Fibroblast of lung (primary cell): ENCODE measurements around the gene LONP1.

ENCODE experiments used
- EZH2 ChIP-seq: IDR thresholded peaks from 2 replicates; pipeline ENCODE4 v1.5.1; 2012; ENCODE audit warnings: low read length, control low read depth, mild to moderate bottlenecking; ENCODE audit errors: missing control alignments
- TF ChIP-seq, protein P1 (sequence below), 2 donors: IDR thresholded peaks in 1 of 2; conservative IDR thresholded peaks in 1 of 2; 1 replicate in 1 of 2; 2 replicates in 1 of 2; pipeline ENCODE4 v1.5.1; 2011 to 2012; ENCODE audit warnings: low read length in 2 of 2, control low read depth in 1 of 2, inconsistent platforms in 1 of 2, low read depth in 1 of 2, mild to moderate bottlenecking in 1 of 2

GRCh38 chr19:5749505-5749904 is 29.6 kb upstream of the LONP1 start:
- TF ChIP-seq EZH2: no peak
- TF ChIP-seq, protein P1, sequence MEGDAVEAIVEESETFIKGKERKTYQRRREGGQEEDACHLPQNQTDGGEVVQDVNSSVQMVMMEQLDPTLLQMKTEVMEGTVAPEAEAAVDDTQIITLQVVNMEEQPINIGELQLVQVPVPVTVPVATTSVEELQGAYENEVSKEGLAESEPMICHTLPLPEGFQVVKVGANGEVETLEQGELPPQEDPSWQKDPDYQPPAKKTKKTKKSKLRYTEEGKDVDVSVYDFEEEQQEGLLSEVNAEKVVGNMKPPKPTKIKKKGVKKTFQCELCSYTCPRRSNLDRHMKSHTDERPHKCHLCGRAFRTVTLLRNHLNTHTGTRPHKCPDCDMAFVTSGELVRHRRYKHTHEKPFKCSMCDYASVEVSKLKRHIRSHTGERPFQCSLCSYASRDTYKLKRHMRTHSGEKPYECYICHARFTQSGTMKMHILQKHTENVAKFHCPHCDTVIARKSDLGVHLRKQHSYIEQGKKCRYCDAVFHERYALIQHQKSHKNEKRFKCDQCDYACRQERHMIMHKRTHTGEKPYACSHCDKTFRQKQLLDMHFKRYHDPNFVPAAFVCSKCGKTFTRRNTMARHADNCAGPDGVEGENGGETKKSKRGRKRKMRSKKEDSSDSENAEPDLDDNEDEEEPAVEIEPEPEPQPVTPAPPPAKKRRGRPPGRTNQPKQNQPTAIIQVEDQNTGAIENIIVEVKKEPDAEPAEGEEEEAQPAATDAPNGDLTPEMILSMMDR (conservative IDR thresholded peaks at IDR 0.05 in 1 of 2, IDR thresholded peaks at IDR 0.05 in 1 of 2; ENCODE audit: low read depth in 1 of 2, low read length in 2 of 2): no peak
